ENCODE measurements around the gene TMEM267. TPM values are rescaled to one million over a fixed set of nuclear protein-coding genes. Genes with fewer than 3 reads are reported as not detected.

Gene TMEM267
- total and polyA plus RNA-seq, 2 of the 8 experiments (the other 6 are each of a cell fraction or from before 2014, with no cell fraction given): 4.8 to 6.2 TPM

- no peak for FAIRE-seq
- no peak overlapping the region for H2AK5ac ChIP-seq (ENCODE audit: low read depth, low read length)
- 92% methylated on average over 3 of the region's 3 CpGs; no CpG with 5 or more reads in 1 of the 2 experiments for WGBS, 2 experiments (ENCODE audit: extremely low coverage in 1 of 2, insufficient coverage in 1 of 2, insufficient read length in 1 of 2, insufficient replicate concordance in 2 of 2, low coverage in 1 of 2, low lambda C conversion rate in 2 of 2, missing lambda C conversion rate in 1 of 2)
- H3K27me3 ChIP-seq (replicated peaks in 1 of 4; ENCODE audit: control insufficient read depth in 3 of 4, extremely low read depth in 1 of 4, insufficient read depth in 3 of 4, low read length in 3 of 4): peaks cover 0 to 10% (median 6%) of the 10 kb centered on the region in 4 experiments; a peak in 5 of 7 replicates
- no peak overlapping the region for H3K56ac ChIP-seq (replicated peaks; ENCODE audit: insufficient read length, low read depth, low read length)
- H2BK15ac ChIP-seq (ENCODE audit: low read length): no peak overlapping the region
- no peak overlapping the region for H3K4me2 ChIP-seq (ENCODE audit: insufficient read depth in 1 of 2, low read depth in 2 of 2, low read length in 2 of 2)
- POLR2A ChIA-PET (ENCODE audit: partially characterized antibody): no interaction called here
- H3K23ac ChIP-seq (ENCODE audit: insufficient read length): no peak overlapping the region
- H3K4ac ChIP-seq (replicated peaks; ENCODE audit: insufficient read length, low read depth, low read length): no peak overlapping the region
- no peak overlapping the region for H4K8ac ChIP-seq (ENCODE audit: extremely low read depth, insufficient read depth, low read length)
- no peak overlapping the region for H2BK5ac ChIP-seq (ENCODE audit: low read depth, low read length)
- H2AFZ ChIP-seq (ENCODE audit: low read length): no peak overlapping the region
- H3K27ac ChIP-seq (ENCODE audit: low read depth, low read length): no peak overlapping the region
- H3K9me3 ChIP-seq (ENCODE audit: insufficient read depth in 2 of 2, low read depth in 1 of 2, low read length in 1 of 2): peaks cover 0 to 8% of the 10 kb centered on the region in 2 experiments; a peak in 2 of 4 replicates
- CTCF ChIA-PET (ENCODE audit: partially characterized antibody): interaction anchor here (1.2 to 1.6 kb wide), 2 partner anchors 85 to 168 kb away, joined by 3 read pairs; no protein-coding TSS in a partner anchor
- no peak overlapping the region for H2BK12ac ChIP-seq (ENCODE audit: low read depth, low read length)
- no peaks in the 10 kb centered on the region for H3K4me1 ChIP-seq (replicated peaks in 1 of 4; ENCODE audit: control insufficient read depth in 3 of 4, insufficient read depth in 4 of 4, low read length in 3 of 4)
- no peak overlapping the region for H4K91ac ChIP-seq (replicated peaks; ENCODE audit: insufficient read length, low read length)
- no peaks in the 10 kb centered on the region for H3K79me2 ChIP-seq (ENCODE audit: control insufficient read depth in 1 of 2, insufficient read depth in 2 of 2, low read length in 2 of 2)
- no peak overlapping the region for H3K9ac ChIP-seq (replicated peaks in 1 of 4; ENCODE audit: extremely low read depth in 1 of 4, low read depth in 3 of 4, low read length in 3 of 4)
- no peak overlapping the region for H2BK120ac ChIP-seq (replicated peaks; ENCODE audit: low read depth, low read length)
- no peak overlapping the region for H4K5ac ChIP-seq (ENCODE audit: insufficient read length, low read depth, low read length)
- no peak overlapping the region for H2BK20ac ChIP-seq (ENCODE audit: low read length)
- H3K23me2 ChIP-seq (ENCODE audit: low read depth, low read length): no peaks in the 10 kb centered on the region
- H3K4me3 ChIP-seq (ENCODE audit: extremely low read depth in 1 of 4, insufficient read depth in 2 of 4, low read depth in 3 of 4, low read length in 4 of 4): no peak overlapping the region
- no peaks in the 10 kb centered on the region for H4K20me1 ChIP-seq (replicated peaks in 1 of 2; ENCODE audit: control insufficient read depth in 1 of 2, insufficient read depth in 2 of 2, low read length in 2 of 2)
- H3K79me1 ChIP-seq (ENCODE audit: low read depth, low read length): no peaks in the 10 kb centered on the region
- DNase-seq (ENCODE audit: low read depth in 1 of 2, low spot score in 2 of 2): no peak
- no peaks in the 10 kb centered on the region for H3K36me3 ChIP-seq (ENCODE audit: control insufficient read depth in 2 of 4, insufficient read depth in 4 of 4, low read length in 3 of 4)
- H3K18ac ChIP-seq (ENCODE audit: extremely low read depth, low read length): no peak overlapping the region
- H3K14ac ChIP-seq (ENCODE audit: insufficient read length): no peak overlapping the region
Observed at GRCh38 chr5:43400082-43400481, 83.6 kb downstream of the TMEM267 start.

Measured in H1 (cell line).